HK-2 (cell line): Measurements from ENCODE around the gene CDC73.
A peak's percentile ranks its signal among the peaks of the same experiment; 100 is the strongest.

Experiments
- DNase-seq: peaks from one replicate; pipeline ENCODE4 v3.0.0-alpha.2; 2018; ENCODE audit not compliant: unreplicated experiment

CDC73 gene

GRCh38 chr1:193121616-193122593 lies at the start of gene CDC73:
Gene CDC73, plus strand, starts transcription at chr1:193122031. Its CDS starts 170 bp downstream, at chr1:193122201.
- DNase-seq = peak; percentile 99

DNA sequence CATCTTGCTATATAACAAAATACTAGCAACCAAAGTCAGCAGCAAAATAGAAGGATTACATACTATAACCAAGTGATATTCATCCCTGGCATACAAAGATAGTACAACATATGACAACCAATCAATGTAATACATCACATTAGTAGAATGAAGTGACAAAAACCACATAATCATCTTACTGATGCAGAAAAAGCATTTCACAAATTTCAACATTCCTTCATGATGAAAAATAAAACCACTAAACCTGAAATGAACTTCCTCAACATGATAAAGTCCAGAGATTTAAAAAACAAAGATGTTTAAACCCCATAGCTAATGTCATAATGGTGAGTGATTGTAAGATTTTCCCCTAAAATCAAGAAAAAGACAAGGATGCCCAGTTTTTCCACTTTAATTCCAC lies 43.8 kb upstream of the CDC73 start:
- DNase-seq = no peak

DNA sequence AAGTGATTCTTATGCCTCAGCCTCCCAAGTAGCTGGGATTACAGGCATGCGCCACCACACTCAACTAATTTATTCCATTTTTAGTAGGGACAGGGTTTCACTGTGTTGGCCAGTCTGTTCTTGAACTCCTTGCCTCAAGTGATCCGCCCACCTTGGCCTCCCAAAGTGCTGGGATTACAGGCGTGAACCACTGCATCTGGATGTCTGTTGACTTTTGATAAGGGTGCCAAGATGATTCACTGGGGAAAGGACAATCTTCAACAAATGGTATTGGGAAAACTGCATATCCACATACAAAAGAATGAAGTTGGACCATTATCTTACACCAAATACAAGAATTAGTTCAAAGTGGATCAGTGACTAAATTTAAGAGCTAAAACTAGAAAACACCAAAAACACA lies 42.6 kb upstream of the CDC73 start:
- DNase-seq = no peak

DNA sequence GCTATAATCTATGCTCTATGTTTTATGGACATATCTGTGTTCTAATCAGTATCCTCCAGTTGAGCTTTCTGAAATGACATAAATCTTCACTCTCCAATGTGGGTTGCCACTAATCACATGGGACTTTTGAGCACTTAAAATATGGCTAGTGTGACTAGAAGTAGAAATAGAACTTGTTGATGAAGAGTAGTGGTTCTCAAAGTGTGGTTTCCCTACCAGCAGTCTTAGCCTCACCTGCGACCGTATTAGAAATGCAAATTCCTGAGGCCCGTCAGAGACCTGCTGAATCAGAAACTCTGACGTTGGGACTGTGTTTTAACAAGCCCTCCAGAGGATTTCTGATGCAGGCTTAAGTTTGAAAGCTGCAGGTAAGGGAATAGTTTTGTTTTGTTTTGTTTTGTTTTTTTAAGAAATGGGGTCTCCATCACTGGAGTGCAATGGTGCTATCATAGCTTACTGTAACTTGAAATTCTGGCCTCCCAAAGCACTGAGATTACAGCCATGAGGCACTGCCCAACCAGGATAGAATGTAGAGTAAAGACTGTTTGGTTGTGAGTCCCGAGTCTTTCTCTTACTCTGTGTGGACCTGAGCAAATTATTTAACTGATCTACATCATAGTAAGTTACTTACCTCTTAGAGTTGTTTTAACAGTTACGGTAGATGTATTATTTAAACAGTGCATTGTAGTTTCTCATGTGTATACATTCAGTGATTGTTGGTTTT lies 38.3 kb upstream of the CDC73 start:
- DNase-seq = no peak

DNA sequence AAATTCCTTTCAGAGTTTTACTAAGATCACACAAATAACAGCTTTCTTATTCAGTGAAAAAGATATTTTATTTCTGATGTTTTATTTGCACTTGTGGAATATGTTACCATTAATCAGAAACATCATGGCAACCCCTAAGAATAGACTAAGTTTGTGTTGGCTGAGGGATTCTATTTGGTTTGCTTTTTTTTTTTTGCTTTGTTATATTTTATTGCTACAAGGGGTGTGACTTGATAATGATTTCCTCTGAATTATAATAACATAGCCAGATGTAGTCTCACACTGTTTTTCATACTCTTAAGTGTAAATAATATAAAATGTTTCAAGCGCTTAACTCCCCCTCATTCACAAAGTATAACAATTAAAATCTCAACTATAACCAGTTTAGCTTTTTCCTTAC lies 36.6 kb upstream of the CDC73 start:
- no peak for DNase-seq

GRCh38 chr1:193086342-193086741 lies 35.5 kb upstream of the CDC73 start:
- DNase-seq = no peak

- DNase-seq = no peak
These were observed 33.9 kb upstream of the CDC73 start for GRCh38 chr1:193087893-193088292.

- DNase-seq = no peak
These were observed 31.0 kb upstream of the CDC73 start for GRCh38 chr1:193090865-193091264.

GRCh38 chr1:193094112-193094511 lies 27.7 kb upstream of the CDC73 start:
- DNase-seq = no peak

- no peak for DNase-seq
These were observed 19.2 kb upstream of the CDC73 start for GRCh38 chr1:193102662-193103061.

DNA sequence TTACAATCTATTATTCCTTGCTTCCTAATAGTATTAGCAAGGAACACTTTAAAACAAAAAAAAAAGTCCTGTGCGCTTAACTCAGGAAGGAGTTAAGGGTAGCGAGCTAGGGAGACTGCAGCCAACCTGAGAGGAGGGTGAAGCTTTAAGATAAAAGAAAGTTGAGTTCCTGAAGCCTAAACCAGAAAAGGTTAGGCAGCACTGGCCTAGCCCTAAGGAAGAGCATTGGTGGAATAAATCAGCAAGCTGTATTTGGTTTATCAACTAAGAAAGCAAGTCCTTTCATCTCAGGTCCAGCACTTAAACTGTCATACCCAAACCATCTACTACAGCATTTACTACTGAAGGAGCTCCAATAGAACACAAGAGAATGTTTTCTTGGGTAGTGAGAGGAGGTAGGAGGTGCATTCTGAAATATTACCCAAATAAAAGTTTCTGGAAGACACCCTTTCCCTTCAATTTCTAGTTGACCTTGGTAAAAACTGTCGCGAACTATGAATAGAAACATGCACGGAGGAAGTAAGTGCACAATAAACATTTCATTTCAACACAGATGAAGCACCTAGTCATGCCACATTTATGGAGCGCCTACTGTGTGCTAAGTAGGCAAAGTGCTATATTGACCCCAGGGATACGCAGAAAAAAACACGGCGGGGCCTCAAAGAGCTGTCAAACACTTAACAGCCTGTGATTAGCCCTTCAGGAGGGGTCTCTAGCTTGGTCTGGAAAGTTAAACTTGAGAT lies 17.9 kb upstream of the CDC73 start:
- no peak for DNase-seq

DNA sequence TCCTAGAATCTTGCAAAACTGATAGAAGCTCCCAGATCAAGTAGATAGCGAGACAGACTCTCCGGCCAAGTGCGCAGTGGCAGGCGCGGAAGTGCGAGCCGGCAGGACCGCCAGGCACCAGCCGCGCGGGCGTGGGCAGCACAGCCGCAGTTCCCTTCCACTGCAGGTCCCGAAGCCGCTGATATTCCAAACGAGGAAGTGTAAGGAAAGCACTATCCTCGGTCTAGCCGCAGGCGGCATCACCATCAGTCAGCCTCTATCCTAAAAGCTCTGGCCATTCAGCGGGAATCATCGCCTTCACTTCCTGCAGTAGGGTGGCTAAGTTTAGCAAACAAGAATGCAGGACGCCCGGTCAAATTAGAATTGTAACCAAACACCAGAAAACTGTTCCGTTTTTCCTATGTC lies 17.3 kb upstream of the CDC73 start:
- DNase-seq = peak; percentile 60

DNA sequence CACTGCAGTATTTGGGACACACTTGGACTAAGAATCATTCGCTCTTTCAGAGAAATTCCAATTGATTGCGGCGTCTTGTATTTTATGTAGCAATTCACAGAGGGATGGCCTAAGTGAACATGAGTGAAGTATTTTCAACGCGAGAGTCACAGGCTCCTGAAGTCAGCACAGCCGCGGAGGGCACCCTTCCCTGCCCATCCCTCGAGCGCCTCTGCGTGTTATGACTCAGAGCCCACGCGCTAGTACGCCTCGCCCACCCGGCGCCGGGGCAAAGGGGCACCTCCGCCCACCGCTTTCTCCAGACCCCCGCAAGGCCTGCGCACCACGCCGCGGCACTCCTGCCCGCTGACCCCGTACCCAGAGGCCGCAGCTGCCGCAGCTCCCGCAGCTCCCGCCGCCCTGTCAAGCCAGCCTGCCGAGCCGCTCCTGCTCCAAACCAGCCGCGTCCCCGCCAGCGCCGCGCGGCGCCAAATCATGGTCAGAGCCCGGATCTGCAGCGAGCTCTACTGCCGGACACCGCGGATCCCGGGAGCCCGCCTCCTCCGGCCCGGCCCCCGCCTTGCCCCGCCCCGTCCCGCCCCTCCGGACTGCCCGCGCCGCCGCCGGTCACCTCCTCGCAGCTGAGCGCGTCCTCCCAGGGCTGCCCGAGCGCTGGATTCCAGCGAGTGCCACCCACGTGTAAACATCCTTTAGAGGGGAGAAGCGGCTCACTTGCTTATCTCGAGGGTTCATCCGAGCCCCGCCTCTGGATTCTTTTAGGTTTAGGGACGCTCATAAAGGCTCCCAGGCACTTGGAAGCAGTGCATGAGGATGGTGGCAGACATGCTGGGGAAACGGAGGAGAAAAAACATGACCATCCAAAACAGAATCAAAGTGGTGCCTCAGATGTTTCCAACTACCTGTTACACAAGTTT lies 16.7 kb upstream of the CDC73 start, which contains the start of gene GLRX2:
Gene GLRX2, minus strand, starts transcription at position 508 of the 914 bp plus-strand sequence. Its CDS starts 32 bp downstream, at position 476.
- DNase-seq = peak; percentile 93

DNA sequence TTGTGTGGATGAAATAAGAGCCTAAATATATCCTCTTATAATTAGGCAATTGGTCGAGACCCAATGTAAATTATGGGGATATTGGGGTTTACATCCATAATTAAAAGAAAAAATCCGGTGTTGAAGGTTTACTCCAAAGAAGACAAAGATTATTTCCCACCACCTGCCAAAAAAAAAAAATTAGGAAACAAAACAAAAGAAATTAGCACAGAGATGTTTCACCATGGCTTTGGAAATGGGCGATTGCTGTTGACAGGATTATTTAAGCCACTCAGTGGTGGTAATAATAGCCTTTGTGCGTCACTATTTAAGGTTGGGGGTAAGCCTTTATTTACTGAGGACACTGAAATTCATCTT lies 16.0 kb upstream of the CDC73 start:
- DNase-seq = no peak

DNA sequence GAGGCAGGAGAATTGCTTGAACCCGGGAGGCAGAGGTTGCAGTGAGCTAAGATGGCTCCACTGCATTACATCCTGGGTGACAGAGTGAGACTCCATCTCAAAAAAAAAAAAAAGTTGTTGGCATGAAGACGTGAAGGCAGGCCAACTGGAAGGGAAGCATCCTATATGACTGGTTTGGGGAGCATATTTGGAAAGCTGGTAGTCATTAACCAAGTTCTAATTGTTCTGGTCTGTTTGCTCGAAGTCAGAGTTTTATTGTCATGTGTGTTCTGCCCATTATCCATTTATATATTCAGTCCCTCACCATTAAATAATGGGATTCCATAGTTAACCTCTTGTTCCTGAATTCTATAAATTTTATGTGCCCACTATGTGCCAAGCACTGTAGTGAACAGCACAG lies 13.4 kb upstream of the CDC73 start:
- no peak for DNase-seq

GRCh38 chr1:193109619-193110018 lies 12.2 kb upstream of the CDC73 start:
- no peak for DNase-seq

GRCh38 chr1:193110246-193110645 lies 11.6 kb upstream of the CDC73 start:
- no peak for DNase-seq

- no peak for DNase-seq
These were observed 11.0 kb upstream of the CDC73 start for GRCh38 chr1:193110864-193111263.

DNA sequence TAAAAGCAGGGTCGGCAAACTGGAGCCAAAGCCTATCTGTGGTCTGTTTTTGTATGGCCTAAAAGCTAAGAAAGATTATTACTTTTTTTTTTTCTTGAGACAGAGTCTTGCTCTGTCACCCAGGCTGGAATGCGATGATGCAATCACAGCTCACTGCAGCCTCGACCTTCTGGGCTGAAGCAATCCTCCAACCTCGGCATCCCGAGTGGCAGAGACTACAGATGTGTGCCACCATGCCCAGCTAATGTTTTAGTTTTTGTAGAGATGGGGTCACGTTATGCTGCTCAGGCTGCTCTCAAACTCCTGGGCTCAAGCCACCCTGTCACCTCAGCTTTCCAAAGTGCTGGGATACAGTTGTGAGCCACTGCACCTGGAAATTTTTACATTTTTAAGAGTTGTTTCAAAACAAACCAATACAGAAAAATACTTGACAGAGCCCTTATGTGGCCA lies 10.2 kb upstream of the CDC73 start:
- DNase-seq = peak; percentile 67

DNA sequence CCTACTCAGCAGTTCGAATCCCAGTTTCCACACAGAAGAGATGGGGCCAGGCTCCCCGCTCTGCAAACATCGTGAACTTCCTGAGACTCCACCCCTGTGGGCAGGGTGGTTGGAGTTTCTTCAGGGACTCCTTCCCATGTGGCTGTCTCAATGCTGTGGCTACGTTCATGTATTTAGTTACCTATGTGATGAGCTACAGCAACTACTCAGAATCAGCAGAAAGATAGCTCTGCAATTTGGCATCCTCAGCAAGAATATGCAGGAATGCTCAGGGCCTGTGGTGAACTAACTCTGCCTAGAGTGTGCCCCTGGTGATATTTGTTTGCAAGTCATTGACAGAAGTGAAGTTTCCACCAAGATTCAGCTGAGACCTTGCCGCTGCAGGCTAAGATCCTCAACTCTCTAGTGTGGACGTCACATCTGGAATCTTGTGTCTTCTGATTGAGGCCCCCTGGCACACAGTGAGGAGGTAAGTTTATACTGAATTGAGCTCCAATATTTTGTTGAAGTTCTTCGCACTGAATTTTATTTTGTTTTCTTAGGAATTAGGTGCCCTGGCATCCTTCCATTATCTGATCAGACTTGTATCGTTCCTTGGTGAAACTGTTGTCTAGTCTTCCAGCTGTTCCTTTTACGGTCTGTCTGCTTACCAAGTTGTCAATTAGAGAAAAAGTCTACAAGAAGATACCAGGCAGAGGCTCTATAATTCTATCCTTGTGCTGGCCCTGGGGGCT lies 8.4 kb upstream of the CDC73 start:
- no peak for DNase-seq
